ENCODE measurements around the gene AHSP. TPM values are rescaled to one million over a fixed set of nuclear protein-coding genes. Genes with fewer than 3 reads are reported as not detected.
"Not testable (repeated sequence)": the region's sequence is repeated elsewhere in the genome, so short reads cannot be mapped to it uniquely, and the experiment has no call there.

AHSP gene
- total RNA-seq, 1 experiment from 2014 or later = not detected

DNA sequence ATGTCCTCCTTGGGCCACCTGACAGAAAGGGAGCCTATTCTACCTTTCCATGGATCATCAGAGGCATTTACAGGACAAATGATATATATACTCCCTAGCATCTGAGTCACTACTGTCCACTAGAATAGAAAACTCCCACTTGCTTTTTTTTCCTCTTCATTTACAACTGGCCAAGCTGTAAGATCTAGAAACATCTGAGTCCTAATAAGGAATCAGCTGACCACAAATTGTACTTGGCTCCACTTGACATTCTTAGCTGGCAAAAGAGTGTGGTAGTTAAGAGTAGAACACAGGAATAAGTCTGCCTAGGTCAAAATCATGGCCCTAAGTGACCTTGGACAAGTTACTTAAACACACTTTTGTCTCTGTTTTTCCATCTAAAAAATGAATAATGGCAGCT lies 24.7 kb upstream of the AHSP start:
- Histone ChIP-seq H3K9me2 (ENCODE audit: insufficient read depth) (no peaks in the 10 kb centered on the region), H3K27me3 (ENCODE audit: insufficient read depth, low read depth) (no peaks in the 10 kb centered on the region), H3K4me2 (no peak overlapping the region), H3K4me1 (replicated peaks; ENCODE audit: insufficient read depth) (peaks cover 8% of the 10 kb centered on the region), H3K36me3 (ENCODE audit: low read depth) (no peaks in the 10 kb centered on the region), H3F3A (ENCODE audit: insufficient read depth, low read depth) (no peaks in the 10 kb centered on the region), H3K79me2 (ENCODE audit: low read depth) (peaks cover 18% of the 10 kb centered on the region), H3K4me3 (no peak overlapping the region), H3K27ac (no peak overlapping the region), H4K20me1 (ENCODE audit: insufficient read depth) (peaks cover 3% of the 10 kb centered on the region; the same call in 1 of the 2 replicates), H2AFZ (no peak overlapping the region), H3K9me3 (ENCODE audit: insufficient read depth, low read depth) (no peaks in the 10 kb centered on the region)
- BruUV-seq (replicated peaks) = no TSS peak
- POLR2A ChIA-PET (ENCODE audit: unreplicated experiment) = interaction anchor here (0.6 to 0.7 kb wide), 2 partner anchors 117 to 1418 kb away, joined by 3 read pairs; no protein-coding TSS in a partner anchor
- CTCF ChIA-PET = interaction anchor here (0.6 kb wide), 1 partner anchor 347 kb away, joined by 7 read pairs; no protein-coding TSS in a partner anchor
- TF ChIP-seq EZH2 (IDR thresholded peaks at IDR 0.05; ENCODE audit: low read depth) = no peak
- TF ChIP-seq, protein P1, sequence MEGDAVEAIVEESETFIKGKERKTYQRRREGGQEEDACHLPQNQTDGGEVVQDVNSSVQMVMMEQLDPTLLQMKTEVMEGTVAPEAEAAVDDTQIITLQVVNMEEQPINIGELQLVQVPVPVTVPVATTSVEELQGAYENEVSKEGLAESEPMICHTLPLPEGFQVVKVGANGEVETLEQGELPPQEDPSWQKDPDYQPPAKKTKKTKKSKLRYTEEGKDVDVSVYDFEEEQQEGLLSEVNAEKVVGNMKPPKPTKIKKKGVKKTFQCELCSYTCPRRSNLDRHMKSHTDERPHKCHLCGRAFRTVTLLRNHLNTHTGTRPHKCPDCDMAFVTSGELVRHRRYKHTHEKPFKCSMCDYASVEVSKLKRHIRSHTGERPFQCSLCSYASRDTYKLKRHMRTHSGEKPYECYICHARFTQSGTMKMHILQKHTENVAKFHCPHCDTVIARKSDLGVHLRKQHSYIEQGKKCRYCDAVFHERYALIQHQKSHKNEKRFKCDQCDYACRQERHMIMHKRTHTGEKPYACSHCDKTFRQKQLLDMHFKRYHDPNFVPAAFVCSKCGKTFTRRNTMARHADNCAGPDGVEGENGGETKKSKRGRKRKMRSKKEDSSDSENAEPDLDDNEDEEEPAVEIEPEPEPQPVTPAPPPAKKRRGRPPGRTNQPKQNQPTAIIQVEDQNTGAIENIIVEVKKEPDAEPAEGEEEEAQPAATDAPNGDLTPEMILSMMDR (conservative IDR thresholded peaks at IDR 0.05) = no peak
- no peak for DNase-seq
- intact Hi-C loops (cut with micrococcal nuclease; ENCODE audit: unreplicated experiment) = no loop called here

DNA sequence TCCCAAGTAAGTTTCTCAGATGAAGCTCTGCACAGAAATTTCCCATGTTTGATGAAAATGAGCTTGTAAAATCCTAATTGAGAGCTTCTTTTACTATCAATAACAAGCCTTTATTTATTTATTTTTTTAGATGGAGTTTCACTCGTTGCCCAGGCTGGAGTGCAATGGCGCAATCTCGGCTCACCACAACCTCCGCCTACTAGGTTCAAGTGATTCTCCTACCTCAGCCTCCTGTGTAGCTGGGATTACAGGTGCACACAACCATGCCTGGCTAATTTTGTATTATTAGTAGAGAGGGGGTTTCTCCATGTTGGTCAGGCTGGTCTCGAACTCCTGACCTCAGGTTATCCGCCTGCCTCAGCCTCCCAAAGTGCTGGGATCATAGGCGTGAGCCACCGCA lies 24.1 kb upstream of the AHSP start:
- H3K4me3 ChIP-seq; H3K36me3 ChIP-seq (ENCODE audit: low read depth); intact Hi-C loops (cut with micrococcal nuclease; ENCODE audit: unreplicated experiment); H3K9me2 ChIP-seq (ENCODE audit: insufficient read depth); DNase-seq; BruUV-seq (replicated peaks); H3K27me3 ChIP-seq (ENCODE audit: insufficient read depth, low read depth); H4K20me1 ChIP-seq (ENCODE audit: insufficient read depth); H3K4me1 ChIP-seq (replicated peaks; ENCODE audit: insufficient read depth); H3K4me2 ChIP-seq; H3K9me3 ChIP-seq (ENCODE audit: insufficient read depth, low read depth); H3K27ac ChIP-seq; CTCF ChIA-PET; H3F3A ChIP-seq (ENCODE audit: insufficient read depth, low read depth); H2AFZ ChIP-seq: not testable (repeated sequence)
- H3K79me2 ChIP-seq (ENCODE audit: low read depth) = peaks cover 21% of the 10 kb centered on the region
- POLR2A ChIA-PET (ENCODE audit: unreplicated experiment) = interaction anchor here (0.6 to 0.7 kb wide), 2 partner anchors 117 to 1419 kb away, joined by 3 read pairs; no protein-coding TSS in a partner anchor

DNA sequence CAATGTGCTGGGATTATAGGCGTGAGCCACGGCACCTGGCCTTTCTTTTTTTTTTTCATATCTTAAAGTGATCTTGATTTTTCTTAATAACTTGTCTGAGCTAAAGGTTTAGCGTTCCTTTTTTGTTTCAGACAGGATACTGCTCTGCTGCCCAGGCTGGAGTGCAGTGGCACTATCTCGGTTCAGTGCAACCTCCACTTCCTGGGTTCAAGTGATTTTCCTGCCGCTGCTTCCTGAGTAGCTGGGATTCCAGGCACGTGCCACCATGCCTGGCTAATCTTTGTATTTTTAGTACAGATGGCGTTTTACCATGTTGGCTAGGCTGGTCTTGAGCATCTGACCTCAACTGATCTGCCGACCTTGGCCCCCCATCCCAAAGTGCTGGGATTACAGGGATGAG lies 23.5 kb upstream of the AHSP start:
- H3K4me1 ChIP-seq (replicated peaks; ENCODE audit: insufficient read depth) = peaks cover 13% of the 10 kb centered on the region
- no peak for TF ChIP-seq EZH2 (IDR thresholded peaks at IDR 0.05; ENCODE audit: low read depth)
- TF ChIP-seq, protein P1 (conservative IDR thresholded peaks at IDR 0.05) = no peak
- peaks cover 3% of the 10 kb centered on the region; the same call in 1 of the 2 replicates for H4K20me1 ChIP-seq (ENCODE audit: insufficient read depth)
- H3F3A ChIP-seq (ENCODE audit: insufficient read depth, low read depth) = no peaks in the 10 kb centered on the region
- intact Hi-C loops (cut with micrococcal nuclease; ENCODE audit: unreplicated experiment) = no loop called here
- BruUV-seq (replicated peaks) = no TSS peak
- no peaks in the 10 kb centered on the region for H3K9me3 ChIP-seq (ENCODE audit: insufficient read depth, low read depth)
- POLR2A ChIA-PET (ENCODE audit: unreplicated experiment) = no interaction called here
- H3K9me2 ChIP-seq (ENCODE audit: insufficient read depth) = no peaks in the 10 kb centered on the region
- no peak for DNase-seq
- no peak overlapping the region for H3K4me2 ChIP-seq
- H3K27me3 ChIP-seq (ENCODE audit: insufficient read depth, low read depth) = no peaks in the 10 kb centered on the region
- CTCF ChIA-PET = no interaction called here
- no peaks in the 10 kb centered on the region for H3K36me3 ChIP-seq (ENCODE audit: low read depth)
- no peak overlapping the region for H2AFZ ChIP-seq
- no peak overlapping the region for H3K4me3 ChIP-seq
- H3K27ac ChIP-seq = no peak overlapping the region
- H3K79me2 ChIP-seq (ENCODE audit: low read depth) = peaks cover 27% of the 10 kb centered on the region

DNA sequence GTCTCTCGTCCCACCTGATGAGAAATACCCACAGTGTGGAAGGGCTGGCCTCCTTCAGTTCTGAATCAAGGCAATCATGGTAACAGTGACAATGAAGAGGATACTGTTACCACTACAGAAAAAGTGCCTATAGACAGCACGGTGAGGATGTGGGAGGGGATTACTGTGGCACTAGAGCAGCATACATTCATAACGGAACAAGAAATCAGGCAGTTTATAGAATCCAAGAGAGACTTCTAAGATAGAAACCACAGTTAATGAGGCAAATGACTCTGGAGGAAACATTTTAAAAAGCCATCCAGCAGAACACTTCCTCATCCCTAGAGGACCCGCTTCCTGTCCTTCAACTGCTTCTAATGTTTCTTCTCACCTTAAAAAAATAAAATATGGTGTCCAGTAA lies 22.2 kb upstream of the AHSP start:
- Histone ChIP-seq H2AFZ (no peak overlapping the region), H3K4me3 (no peak overlapping the region), H3K27me3 (ENCODE audit: insufficient read depth, low read depth) (no peaks in the 10 kb centered on the region), H3F3A (ENCODE audit: insufficient read depth, low read depth) (no peaks in the 10 kb centered on the region), H3K9me2 (ENCODE audit: insufficient read depth) (no peaks in the 10 kb centered on the region), H3K79me2 (ENCODE audit: low read depth) (peaks cover 29% of the 10 kb centered on the region), H3K9me3 (ENCODE audit: insufficient read depth, low read depth) (no peaks in the 10 kb centered on the region), H3K36me3 (ENCODE audit: low read depth) (no peaks in the 10 kb centered on the region), H4K20me1 (ENCODE audit: insufficient read depth) (peaks cover 3% of the 10 kb centered on the region; the same call in 1 of the 2 replicates), H3K4me2 (no peak overlapping the region), H3K27ac (no peak overlapping the region), H3K4me1 (replicated peaks; ENCODE audit: insufficient read depth) (peaks cover 19% of the 10 kb centered on the region)
- no peak for DNase-seq
- TF ChIP-seq, protein P1 (conservative IDR thresholded peaks at IDR 0.05) = no peak
- no peak for TF ChIP-seq EZH2 (IDR thresholded peaks at IDR 0.05; ENCODE audit: low read depth)
- intact Hi-C loops (cut with micrococcal nuclease; ENCODE audit: unreplicated experiment) = loop anchor here (5.0 kb wide), 1 partner anchor 207 kb away; a partner anchor contains a TSS
- no TSS peak for BruUV-seq (replicated peaks)
- CTCF ChIA-PET = interaction anchor here (0.6 kb wide), 1 partner anchor 610 kb away, joined by 7 read pairs; no protein-coding TSS in a partner anchor
- POLR2A ChIA-PET (ENCODE audit: unreplicated experiment) = no interaction called here

Data from PC-9 (cell line).